ENCODE results near the gene CELF4.
"Not testable (repeated sequence)": the region's sequence is repeated elsewhere in the genome, so short reads cannot be mapped to it uniquely, and the experiment has no call there.

The CELF4 gene

GRCh38 chr18:37491526-37491925 lies 74.1 kb downstream of the CELF4 start:
- DNase-seq, result no peak

GRCh38 chr18:37489998-37490397 lies 75.6 kb downstream of the CELF4 start:
- no peak for DNase-seq

DNA sequence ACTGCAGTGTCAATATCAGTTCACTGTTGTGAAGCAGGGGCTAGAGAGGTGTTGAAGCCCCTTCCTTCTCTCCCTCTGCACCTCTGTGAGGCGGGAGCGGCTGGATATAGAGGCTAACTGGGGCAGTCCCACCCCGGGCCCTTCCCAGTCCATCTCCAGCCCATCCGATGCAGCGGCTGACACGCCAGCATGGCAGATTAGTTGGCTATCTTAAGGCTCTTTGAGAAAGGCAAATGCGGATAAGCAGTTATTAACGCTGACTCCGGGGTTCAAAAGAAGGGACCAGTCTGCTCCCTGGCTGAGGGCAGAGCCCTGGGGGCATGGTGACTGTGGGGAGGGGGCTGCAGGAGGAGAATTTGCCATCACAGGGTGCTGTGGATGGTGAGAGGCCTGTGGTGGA lies 76.6 kb downstream of the CELF4 start:
- DNase-seq, result no peak

GRCh38 chr18:37487400-37487867 lies 78.2 kb downstream of the CELF4 start:
- no peak for DNase-seq

DNA sequence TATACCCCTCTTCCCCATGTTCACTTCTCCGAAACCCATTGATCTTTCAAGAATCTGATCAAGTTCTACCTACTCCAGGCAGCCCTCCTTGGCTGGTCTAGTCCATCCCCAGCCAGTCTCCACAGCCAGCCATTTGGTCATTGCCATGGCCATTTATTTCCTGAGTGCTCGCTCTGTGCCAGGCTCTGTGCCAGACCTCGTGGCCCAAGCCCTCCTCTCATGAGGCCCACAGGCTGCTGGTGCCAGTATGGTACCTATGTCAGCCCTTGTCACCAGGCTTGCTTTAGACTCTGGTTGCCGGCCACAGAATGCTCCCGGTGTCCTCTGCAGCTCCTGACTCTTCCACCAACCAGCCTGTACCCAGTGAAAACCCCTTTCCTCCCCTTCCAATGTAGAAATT lies 78.8 kb downstream of the CELF4 start:
- DNase-seq, result no peak

DNA sequence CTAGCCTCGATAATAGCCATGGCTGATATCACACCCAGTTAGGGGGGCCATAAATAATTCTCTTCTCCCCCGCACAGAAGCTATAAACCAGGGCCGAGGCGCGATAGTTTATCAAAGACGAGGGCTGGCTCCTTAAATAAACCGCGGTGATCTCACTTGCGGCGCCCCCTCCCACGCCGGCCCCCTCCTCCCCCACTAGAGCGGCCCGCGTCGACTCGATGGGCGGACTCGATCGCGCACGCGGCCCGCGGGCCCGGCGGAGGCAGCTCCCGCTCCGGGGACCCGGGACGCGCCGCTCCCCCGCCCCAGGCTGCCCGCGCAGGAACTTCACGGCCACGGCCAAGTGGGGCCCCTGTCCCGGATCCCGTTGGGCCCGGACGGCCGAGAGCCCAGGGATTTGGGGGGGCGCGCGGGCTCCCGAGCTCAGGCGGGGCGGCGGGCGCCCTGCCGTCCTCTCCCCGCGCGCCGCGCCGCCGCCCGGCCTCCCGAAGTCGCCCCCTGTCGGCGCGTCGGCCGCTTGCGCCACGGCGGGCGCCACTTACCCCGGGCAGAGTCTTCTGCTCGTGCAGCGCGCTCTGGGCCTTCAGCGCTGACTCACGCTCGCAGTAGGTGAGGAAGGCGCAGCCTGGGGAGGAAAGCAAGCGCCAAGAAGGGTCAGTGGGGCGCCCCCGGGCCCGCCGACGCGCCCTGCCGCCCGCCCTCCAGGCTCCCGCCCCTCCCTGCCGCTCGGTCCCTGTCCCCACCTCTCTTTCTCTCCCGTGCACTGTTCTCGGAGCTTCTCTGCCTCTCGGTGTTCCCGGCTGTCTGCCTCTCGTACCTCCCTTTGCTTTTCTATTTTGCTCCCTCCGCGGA lies 80.4 kb downstream of the CELF4 start:
- DNase-seq, result no peak

DNA sequence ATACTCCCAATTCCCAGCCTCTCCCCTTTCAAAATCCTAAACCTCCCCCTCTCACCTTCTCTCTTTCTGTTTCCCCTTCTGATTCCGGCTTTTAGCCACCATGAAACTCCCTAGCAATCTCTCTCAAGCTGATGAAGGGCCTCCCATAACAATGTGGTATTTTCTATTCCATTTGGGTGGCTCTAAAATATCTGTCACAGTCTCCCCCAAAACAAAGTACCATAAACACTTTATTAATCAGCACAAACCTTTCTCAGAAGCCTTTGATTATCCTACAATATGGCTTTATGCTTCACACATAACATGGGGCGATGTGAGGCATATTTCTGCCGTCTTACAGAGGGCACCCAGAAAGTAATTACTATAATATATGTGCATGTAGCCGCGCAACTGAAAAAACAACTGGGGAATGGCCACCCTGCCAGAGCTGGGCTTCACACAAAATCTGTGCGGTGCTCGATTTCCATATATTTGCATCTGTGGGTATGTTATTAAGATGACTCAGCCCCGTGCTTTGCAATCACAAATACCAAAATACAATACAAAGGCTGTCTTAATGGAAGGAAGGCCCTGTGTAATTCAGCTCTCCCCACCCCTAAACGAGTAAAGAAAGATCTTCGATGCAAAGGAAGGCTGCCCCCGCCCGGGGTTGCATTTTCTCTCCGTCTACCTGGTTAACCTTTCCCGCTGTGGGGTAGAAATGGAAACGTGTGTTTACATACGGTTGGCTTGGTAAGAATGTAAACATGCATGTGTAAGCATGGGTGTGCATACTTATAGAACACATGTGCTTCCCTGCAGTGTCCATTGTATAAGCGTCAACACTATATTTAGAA lies 81.4 kb downstream of the CELF4 start:
- no peak for DNase-seq

DNA sequence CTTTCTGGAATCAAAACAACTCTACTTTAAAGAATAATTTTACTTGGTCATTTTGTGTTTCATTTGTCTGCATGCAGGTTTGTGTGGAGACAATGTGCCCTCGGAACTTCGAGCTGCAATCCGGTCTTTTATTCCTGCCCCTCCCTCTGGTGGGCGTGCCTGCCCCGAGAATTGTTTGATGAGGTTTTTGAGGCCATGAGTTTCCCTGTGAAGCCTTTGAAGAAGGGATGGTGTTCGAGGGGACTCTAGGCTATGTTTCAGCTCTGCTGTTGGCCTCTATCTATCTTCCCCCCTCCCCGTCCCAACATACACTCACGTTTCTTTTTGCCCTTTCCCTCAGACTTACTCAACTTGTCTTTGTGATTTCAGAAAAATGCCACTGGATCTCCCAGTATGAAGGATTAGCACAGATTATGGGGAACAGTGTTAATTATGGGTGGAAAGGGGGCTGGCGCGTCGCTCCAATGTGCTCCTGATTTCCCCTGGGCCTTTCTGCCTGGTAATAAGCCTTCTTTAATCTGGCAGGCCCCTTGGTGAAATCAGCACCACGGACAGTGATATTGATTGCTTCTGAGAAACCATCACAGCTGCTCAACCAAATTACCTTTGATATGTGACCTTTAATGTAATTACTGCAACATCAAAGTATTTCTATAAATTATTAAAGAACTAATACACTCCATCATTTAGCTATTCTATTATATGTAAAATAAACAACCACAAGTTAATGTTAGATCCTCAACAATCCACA lies 82.2 kb downstream of the CELF4 start:
- DNase-seq, result no peak

DNA sequence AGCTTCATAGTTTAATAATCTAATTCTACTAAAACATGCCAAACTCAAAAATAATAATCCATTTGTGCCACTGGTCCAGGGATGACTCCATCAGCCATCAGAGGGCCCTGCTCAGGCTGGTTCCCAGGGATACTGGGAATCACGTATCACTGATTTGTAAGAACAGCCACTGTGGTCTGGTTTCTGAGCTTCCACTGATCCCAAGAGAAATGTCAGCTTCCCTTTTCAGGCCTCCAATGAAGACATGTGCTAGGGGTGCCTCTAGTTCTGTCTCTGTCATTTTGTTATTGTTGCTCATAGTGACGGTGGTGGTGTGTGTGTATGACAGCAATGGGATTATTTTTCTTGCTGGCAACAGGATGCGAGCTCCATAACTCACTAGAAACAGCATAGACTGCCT lies 83.2 kb downstream of the CELF4 start:
- DNase-seq, result no peak

DNA sequence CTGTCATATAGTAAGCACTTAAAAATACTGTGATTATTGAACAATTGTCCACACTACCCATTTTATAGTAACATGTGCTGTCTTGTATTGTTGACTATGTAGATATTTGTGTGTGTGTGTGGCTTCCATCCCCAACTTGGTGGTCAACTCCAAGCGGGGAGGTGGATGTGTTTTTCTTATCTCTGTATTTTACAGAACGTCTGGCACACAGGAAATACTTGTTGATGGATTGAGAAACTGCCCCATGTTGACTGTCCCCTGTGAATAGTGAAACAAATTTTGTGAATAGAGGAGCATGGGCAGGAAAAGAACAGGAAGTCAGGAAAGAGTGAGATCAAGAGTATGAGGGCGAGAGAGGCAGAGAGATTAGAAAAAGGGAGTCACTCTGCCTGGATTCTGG lies 83.6 kb downstream of the CELF4 start:
- DNase-seq, result no peak

DNA sequence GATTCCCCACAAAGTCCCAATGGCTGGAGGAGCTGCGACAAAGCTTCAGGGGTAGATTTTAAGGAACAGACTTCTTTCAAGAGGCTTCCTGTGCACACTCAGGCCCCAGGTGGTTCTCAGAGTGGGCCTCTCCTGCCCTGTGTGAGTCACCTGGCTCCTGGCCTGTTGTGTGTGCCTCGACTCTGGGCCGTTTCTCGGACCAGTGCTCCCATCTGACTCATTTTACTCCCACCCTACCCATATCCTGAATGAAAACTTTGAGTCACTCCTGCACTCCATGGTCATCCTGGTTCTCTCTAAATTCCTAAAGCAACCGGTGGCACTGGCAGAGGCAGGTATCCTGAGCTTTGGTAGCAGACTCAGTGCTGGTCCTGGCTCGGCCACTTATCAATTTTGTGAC lies 84.1 kb downstream of the CELF4 start:
- DNase-seq, result no peak

GRCh38 chr18:37481072-37481471 lies 84.5 kb downstream of the CELF4 start:
- DNase-seq, result no peak

DNA sequence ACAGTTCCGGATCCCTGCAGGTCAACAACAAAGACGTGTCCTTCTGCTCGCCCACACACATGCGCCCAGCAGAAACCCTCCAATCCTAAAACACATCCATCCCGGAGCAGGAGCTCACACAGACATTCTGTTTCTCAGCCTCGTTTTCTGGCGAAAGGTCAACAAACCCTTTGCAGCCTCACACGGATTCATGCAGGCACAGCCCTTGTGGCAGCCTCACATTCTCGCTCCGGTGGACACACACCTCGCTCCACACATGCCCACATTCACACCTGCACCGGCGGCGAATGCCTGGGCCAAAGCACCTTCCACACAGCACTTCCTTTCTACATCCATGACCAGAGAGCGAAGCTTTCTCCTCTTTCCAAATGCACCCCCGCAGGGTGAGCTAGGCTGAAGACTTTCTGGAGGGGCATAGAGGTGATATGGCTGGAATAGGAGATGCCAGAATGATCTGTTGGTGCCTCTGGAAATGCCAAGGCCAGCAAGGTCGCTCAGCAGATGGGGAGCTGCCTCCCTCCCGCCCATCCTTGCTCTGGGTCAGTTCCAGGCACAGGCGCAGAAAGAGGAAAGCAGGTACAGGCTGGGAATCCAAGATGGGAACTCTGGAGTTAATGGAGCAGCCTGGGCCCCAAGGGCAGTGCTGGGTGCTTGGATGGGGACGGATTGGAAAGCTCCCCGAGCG lies 88.8 kb downstream of the CELF4 start:
- no peak for DNase-seq

DNA sequence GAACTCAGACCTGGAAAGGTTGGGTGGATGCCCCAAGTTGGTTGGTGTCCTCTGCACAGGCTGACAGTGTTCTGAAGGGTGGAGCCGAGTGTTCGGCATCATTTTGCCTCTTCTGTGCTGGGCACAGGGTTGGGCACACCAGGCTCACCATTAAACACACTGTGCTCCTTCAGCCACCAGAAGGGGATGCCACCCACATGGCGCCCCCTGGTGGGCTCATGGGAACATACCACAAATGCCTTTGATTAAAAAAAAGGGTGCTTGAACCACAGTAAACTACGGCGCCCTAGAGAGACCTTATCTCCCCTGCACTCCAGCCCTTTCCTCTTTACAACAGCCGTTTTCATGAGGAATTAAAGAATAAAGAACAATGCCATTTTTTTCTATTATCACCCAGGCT lies 89.4 kb downstream of the CELF4 start:
- DNase-seq, result no peak

- no peak for DNase-seq
Measured at GRCh38 chr18:37473195-37473840, 92.3 kb downstream of the CELF4 start.

DNA sequence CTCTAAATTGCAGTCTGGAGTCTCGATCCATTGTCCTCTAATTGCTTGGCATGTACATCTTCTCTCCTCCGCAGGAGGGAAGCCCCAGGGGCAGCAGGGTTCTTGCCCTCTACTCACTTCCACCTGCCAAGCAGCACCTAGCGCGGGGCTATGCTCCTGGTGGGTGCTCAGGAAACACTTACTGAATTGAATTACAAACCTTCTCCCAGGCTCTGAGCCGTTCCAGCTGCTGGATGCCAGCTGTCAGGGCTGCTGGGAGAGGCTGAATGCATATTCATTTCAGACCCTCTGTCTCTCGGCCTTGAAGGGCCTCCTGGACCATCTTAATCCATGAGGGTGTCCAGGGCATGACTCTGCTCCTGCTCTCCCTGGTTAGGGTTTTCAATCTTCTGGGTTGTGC lies 94.0 kb downstream of the CELF4 start:
- DNase-seq, result no peak

GRCh38 chr18:37470986-37471385 lies 94.6 kb downstream of the CELF4 start:
- no peak for DNase-seq

DNA sequence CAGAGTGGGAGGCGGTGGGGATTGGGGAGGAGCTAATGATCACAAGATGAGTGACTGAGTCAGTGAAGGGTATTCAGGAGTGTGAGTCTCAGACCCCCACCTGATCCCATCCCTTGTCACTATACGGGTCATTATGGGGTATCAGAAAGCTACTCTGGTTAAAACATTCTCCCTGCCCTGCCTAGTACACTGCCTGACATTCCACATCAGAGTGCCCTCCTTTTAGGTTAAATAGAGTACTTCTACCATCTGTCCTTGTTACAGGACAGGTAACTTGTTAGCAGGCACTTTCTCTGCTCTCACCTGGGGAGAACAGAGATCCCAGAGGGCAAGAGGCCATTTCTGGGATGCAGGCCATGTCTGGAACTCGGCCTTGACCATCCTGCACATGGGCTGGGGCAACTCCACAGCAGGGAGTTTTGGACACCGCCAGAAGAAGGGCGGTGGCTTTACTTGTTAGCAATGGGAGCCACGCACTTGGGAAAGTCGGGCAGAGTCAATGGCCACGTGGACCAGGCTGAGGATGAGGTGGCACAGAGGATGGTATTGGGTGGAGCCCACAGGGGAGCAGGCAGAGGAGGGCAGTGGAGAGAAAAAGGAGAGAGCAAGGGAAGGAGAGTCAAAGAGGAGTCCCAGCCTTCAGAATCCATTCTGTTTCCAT lies 98.5 kb downstream of the CELF4 start:
- DNase-seq, result no peak

DNA sequence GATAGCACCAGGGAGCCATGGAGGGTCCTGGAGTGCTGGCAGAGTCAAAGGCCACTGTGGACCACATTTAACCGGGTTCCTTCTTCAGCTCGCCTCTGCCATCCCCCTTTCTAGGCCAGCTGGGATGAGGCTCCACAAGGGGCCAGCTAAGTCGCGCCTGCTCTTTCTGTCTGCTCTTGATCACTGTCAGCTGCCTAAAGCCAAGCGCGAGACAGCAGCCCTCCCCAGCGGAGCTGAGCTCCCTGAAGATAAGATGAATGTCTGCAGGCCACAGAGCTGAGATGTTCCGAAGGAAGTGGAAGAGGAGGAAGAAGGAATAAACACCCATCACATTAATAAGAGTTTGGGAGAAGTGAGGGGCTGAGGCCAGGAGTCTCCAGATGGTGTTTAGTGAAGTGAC lies 99.6 kb downstream of the CELF4 start:
- no peak for DNase-seq

- DNase-seq, result no peak
Measured at GRCh38 chr18:37464257-37464656, 101.3 kb downstream of the CELF4 start.

GRCh38 chr18:37461329-37461728 lies 104.3 kb downstream of the CELF4 start:
- DNase-seq, result not testable (repeated sequence)

DNA sequence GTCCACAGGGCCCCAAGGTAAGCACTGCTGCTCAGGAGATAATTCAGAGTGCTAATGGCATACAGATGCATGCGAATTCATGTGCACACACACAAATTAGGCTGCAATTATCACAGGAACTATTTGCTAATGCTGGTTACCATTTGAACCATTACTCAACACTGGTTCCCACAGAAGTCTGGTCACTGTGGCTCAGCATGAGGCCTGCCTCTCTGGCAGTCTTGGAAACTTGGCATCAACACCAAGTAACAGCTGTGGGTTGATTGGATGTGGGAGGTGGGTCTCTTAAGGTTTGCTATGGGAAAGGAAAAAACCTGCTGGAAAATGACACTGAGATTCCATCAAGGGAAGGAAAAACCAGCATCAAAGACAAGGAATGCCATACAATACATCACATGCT lies 105.0 kb downstream of the CELF4 start:
- DNase-seq, result no peak

All from activated naive CD4-positive, alpha-beta T cell treated with Interleukin-2 at 50 U/mL for 16 hours (primary cell).